ENCODE measurements around the gene NTSR1. TPM values are rescaled to one million over a fixed set of nuclear protein-coding genes. Genes with fewer than 3 reads are reported as not detected.

Gene NTSR1
- total RNA-seq, 3 donors from 2014 or later (not counting 1 experiment from before 2014, with no cell fraction given): 0.11 to 0.45 TPM; not detected in 1

DNA sequence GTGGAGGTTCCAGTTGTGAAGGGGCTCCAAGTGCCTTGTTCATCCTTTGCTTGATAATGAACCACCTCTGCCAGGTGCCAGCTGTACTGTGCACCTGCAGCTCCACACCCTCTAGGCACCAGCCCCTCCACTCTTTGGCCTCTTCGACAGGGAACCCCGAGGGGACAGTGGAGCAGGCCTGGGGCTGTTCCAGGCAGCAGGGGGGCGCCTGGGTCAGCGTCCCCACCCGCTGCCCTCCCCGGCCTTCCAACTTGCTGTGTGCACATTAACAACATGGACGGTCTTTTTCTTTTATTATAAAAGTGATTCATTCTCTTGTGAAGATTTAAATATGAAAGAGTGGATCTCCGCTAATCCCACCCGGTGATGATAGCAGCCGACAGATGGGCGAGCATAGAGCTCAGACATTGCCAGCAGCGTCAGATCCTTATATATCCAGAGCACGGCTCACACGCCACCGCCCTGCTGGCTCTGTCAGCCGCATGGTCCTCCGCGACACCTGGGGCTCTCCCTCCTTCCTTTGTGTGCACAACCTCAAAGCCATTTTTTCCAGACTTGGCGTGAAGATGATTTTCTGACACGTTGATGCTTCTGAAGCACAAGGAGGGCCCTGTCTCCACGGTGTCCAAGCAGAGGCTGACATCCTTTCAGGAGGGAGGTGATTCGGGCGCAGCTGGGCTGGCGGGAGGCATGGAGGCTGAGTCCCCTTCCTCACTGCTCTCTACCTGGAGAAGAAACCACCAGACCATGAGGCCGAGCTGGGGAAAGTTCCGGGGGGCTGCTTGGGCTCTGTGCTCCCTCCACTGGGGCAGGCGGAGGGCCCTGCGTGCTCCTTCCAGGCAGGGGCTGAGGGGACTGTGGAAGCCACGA is 65.4 kb downstream of the NTSR1 start:
- H3K27ac Mint-ChIP-seq: no peak overlapping the region
- H3K27ac ChIP-seq (ENCODE audit: low read length): no peak overlapping the region
- ATAC-seq (no peak), DNase-seq (no peak)
- no peaks in the 10 kb centered on the region for H3K9me3 ChIP-seq (ENCODE audit: control insufficient read depth, insufficient read depth, low read length)
- H3K27me3 Mint-ChIP-seq (ENCODE audit: low read depth in 2 of 2): no peaks in the 10 kb centered on the region
- intact Hi-C loops (cut with micrococcal nuclease): no loop called here
- H3K36me3 Mint-ChIP-seq: no peaks in the 10 kb centered on the region
- no peaks in the 10 kb centered on the region for H3K9me3 Mint-ChIP-seq
- H3K4me3 ChIP-seq (ENCODE audit: low read length): no peak overlapping the region
- 91% methylated on average over 29 of the region's 29 CpGs for WGBS (ENCODE audit: insufficient coverage)
- H3K4me3 Mint-ChIP-seq: no peak overlapping the region
- peaks cover 37% of the 10 kb centered on the region for H3K4me1 ChIP-seq (ENCODE audit: control insufficient read depth, insufficient read depth, low read length)
- no peaks in the 10 kb centered on the region for H3K27me3 ChIP-seq (ENCODE audit: control insufficient read depth, insufficient read depth, low read length)
- peaks cover 8 to 28% of the 10 kb centered on the region in 2 donors for H3K4me1 Mint-ChIP-seq
- no peaks in the 10 kb centered on the region for H3K36me3 ChIP-seq (ENCODE audit: control insufficient read depth, insufficient read depth, low read length)
- TF ChIP-seq, protein P1, sequence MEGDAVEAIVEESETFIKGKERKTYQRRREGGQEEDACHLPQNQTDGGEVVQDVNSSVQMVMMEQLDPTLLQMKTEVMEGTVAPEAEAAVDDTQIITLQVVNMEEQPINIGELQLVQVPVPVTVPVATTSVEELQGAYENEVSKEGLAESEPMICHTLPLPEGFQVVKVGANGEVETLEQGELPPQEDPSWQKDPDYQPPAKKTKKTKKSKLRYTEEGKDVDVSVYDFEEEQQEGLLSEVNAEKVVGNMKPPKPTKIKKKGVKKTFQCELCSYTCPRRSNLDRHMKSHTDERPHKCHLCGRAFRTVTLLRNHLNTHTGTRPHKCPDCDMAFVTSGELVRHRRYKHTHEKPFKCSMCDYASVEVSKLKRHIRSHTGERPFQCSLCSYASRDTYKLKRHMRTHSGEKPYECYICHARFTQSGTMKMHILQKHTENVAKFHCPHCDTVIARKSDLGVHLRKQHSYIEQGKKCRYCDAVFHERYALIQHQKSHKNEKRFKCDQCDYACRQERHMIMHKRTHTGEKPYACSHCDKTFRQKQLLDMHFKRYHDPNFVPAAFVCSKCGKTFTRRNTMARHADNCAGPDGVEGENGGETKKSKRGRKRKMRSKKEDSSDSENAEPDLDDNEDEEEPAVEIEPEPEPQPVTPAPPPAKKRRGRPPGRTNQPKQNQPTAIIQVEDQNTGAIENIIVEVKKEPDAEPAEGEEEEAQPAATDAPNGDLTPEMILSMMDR (IDR thresholded peaks at IDR 0.05): no peak

GRCh38 chr20:62774762-62775161 is 66.1 kb downstream of the NTSR1 start:
- Histone ChIP-seq H3K27ac (ENCODE audit: low read length) (no peak overlapping the region), H3K9me3 (ENCODE audit: control insufficient read depth, insufficient read depth, low read length) (no peaks in the 10 kb centered on the region), H3K4me3 (ENCODE audit: low read length) (no peak overlapping the region), H3K27me3 (ENCODE audit: control insufficient read depth, insufficient read depth, low read length) (no peaks in the 10 kb centered on the region), H3K36me3 (ENCODE audit: control insufficient read depth, insufficient read depth, low read length) (no peaks in the 10 kb centered on the region), H3K4me1 (ENCODE audit: control insufficient read depth, insufficient read depth, low read length) (peaks cover 37% of the 10 kb centered on the region)
- intact Hi-C loops (cut with micrococcal nuclease): no loop called here
- ATAC-seq (no peak), DNase-seq (no peak)
- Mint-ChIP-seq H3K36me3 (no peaks in the 10 kb centered on the region), H3K9me3 (no peaks in the 10 kb centered on the region), H3K27ac (no peak overlapping the region), H3K27me3 (ENCODE audit: low read depth in 2 of 2) (no peaks in the 10 kb centered on the region), H3K4me1 (peaks cover 8 to 28% of the 10 kb centered on the region in 2 donors), H3K4me3 (no peak overlapping the region)
- WGBS (ENCODE audit: insufficient coverage): 64% methylated on average over 8 of the region's 8 CpGs
- TF ChIP-seq, protein P1 (IDR thresholded peaks at IDR 0.05): no peak

DNA sequence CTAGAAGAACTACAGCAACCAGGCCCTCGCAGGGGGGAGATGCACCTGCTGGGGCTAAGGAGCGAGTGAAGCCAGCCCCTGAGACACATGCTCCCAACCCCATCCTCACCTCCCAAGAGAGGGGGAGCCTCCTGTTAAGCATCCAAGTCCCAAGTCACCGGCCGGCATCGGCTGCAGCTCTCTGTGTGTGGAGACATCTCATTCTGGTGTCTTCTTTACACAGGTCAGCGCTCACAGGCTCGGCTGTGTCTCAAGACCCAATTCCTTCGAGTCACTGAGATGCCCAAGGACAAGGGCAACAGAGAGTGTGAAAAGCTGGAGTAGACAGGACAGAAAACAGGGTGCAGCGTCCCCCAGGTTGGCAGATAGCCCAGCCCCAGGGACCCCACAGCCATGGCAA is 66.6 kb downstream of the NTSR1 start:
- Histone ChIP-seq H3K27ac (ENCODE audit: low read length) (no peak overlapping the region), H3K9me3 (ENCODE audit: control insufficient read depth, insufficient read depth, low read length) (no peaks in the 10 kb centered on the region), H3K27me3 (ENCODE audit: control insufficient read depth, insufficient read depth, low read length) (no peaks in the 10 kb centered on the region), H3K4me1 (ENCODE audit: control insufficient read depth, insufficient read depth, low read length) (peaks cover 37% of the 10 kb centered on the region), H3K36me3 (ENCODE audit: control insufficient read depth, insufficient read depth, low read length) (no peaks in the 10 kb centered on the region), H3K4me3 (ENCODE audit: low read length) (no peak overlapping the region)
- Mint-ChIP-seq H3K27ac (peak overlapping the region in 1 of 2 donors; percentile 91), H3K36me3 (no peaks in the 10 kb centered on the region), H3K27me3 (ENCODE audit: low read depth in 2 of 2) (no peaks in the 10 kb centered on the region), H3K4me3 (no peak overlapping the region), H3K4me1 (peaks cover 8 to 28% of the 10 kb centered on the region in 2 donors), H3K9me3 (no peaks in the 10 kb centered on the region)
- TF ChIP-seq, protein P1 (IDR thresholded peaks at IDR 0.05): no peak
- no peak for ATAC-seq
- DNase-seq: no peak
- intact Hi-C loops (cut with micrococcal nuclease): no loop called here
- WGBS (ENCODE audit: insufficient coverage): 97% methylated on average over 9 of the region's 9 CpGs

Data from natural killer cell (primary cell).